ENCODE data around the gene WDR3. TPM values are rescaled to one million over a fixed set of nuclear protein-coding genes. Genes with fewer than 3 reads are reported as not detected.

The WDR3 gene
- total and polyA plus RNA-seq, 10 of the 15 experiments (the other 5 are each of a cell fraction or from before 2014, with no cell fraction given), result 24.0 to 66.5 (median 42.9) TPM

- no peak for TF ChIP-seq CTCF (IDR thresholded peaks at IDR 0.05 in 2 of 3, conservative IDR thresholded peaks at IDR 0.05 in 1 of 3; ENCODE audit: control insufficient read depth in 2 of 3, extremely low read depth in 1 of 3, insufficient read depth in 1 of 3, low read depth in 3 of 3, low read length in 3 of 3)
Measured at GRCh38 chr1:117976381-117976780, 46.8 kb downstream of the WDR3 start (continued).

GRCh38 chr1:117981455-117982192 lies 52.1 kb downstream of the WDR3 start:
- BruUV-seq (replicated peaks), result no TSS peak
- no peaks in the 10 kb centered on the region for H3K27me3 ChIP-seq (replicated peaks in 1 of 2; ENCODE audit: control insufficient read depth in 2 of 2, insufficient read depth in 2 of 2, low read length in 1 of 2)
- no peaks in the 10 kb centered on the region for H3K36me3 ChIP-seq (ENCODE audit: control insufficient read depth in 2 of 2, insufficient read depth in 2 of 2, low read length in 1 of 2)
- H3K27ac ChIP-seq (ENCODE audit: control insufficient read depth, insufficient read depth), result no peak overlapping the region
- H3K4me1 ChIP-seq (ENCODE audit: control insufficient read depth, insufficient read depth, low read length), result no peaks in the 10 kb centered on the region
- SMC1A ChIA-PET (ENCODE audit: uncharacterized antibody, unreplicated experiment), result no interaction called here
- FAIRE-seq (no peak), ATAC-seq (no peak), DNase-seq (ENCODE audit: low read depth, low spot score) (no peak)
- intact Hi-C loops (cut with micrococcal nuclease; ENCODE audit: unreplicated experiment) (no loop called here), in situ Hi-C loops (cut with MboI) (no loop called here)
- no peaks in the 10 kb centered on the region for H4K20me1 ChIP-seq (ENCODE audit: control insufficient read depth, insufficient read depth)
- POLR2A ChIA-PET, result interaction anchor here (0.7 kb wide), 1 partner anchor 60 kb away, joined by 4 read pairs; no protein-coding TSS in a partner anchor
- no peak overlapping the region for H3K4me3 ChIP-seq
- RAD21 ChIA-PET (ENCODE audit: unreplicated experiment), result no interaction called here
- no peak overlapping the region for H3K4me2 ChIP-seq (ENCODE audit: control insufficient read depth, insufficient read depth)
- TF ChIP-seq EED (IDR thresholded peaks at IDR 0.05; ENCODE audit: low read depth) (no peak), BCL11A (IDR thresholded peaks at IDR 0.05; ENCODE audit: low read depth, low read length) (no peak), NFYB (IDR thresholded peaks at IDR 0.05; ENCODE audit: insufficient read depth, low read depth, low read length) (no peak), JUNB (IDR thresholded peaks at IDR 0.05) (no peak), WRNIP1 (IDR thresholded peaks at IDR 0.05; ENCODE audit: borderline replicate concordance, low read depth, low read length) (no peak)
- 48% methylated on average over 5 of the region's 5 CpGs for WGBS (ENCODE audit: insufficient coverage, insufficient replicate concordance, low lambda C conversion rate, missing lambda C conversion rate)
- H3K9me3 ChIP-seq (replicated peaks; ENCODE audit: control insufficient read depth, insufficient read depth, low read length), result no peaks in the 10 kb centered on the region
- no peaks in the 10 kb centered on the region for H3K79me2 ChIP-seq (ENCODE audit: control insufficient read depth, insufficient read depth, low read length)
- no peak overlapping the region for H2AFZ ChIP-seq (ENCODE audit: control insufficient read depth, low read depth, low read length)
- no peak overlapping the region for H3K9ac ChIP-seq (ENCODE audit: control insufficient read depth, insufficient read depth, low read length)
- CTCF ChIA-PET, result no interaction called here
